MM.1S (cell line): ENCODE measurements around the gene HPF1.

ENCODE experiments used
- DNase-seq: peaks from one replicate; pipeline ENCODE4 v3.0.0-alpha.2; 2015
- H2AFZ ChIP-seq: fragments of 300-600 bp; sonication (generic); 2 replicates; pipeline ENCODE4 v1.6.0; 2016; ENCODE audit warnings: antibody characterized with exemption, low read length
- H3F3A ChIP-seq: fragments of 300-600 bp; sonication (generic); 2 replicates; pipeline ENCODE4 v1.6.1; 2016; ENCODE audit warnings: mild to moderate bottlenecking, antibody characterized with exemption, low read length, moderate library complexity, mixed read lengths; ENCODE audit not compliant: insufficient read depth
- H3K27ac ChIP-seq: fragments of 300-600 bp; sonication (generic); 2 replicates; pipeline ENCODE4 v1.5.1; 2016; ENCODE audit warnings: mild to moderate bottlenecking, low read length
- H3K27me3 ChIP-seq: fragments of 300-600 bp; sonication (generic); replicated peaks from 2 replicates; pipeline ENCODE4 v1.6.0; 2016; ENCODE audit warnings: low read length; ENCODE audit not compliant: insufficient read depth
- H3K36me3 ChIP-seq: fragments of 300-600 bp; sonication (generic); replicated peaks from 2 replicates; pipeline ENCODE4 v1.6.1; 2016; ENCODE audit warnings: mild to moderate bottlenecking, low read length, mixed read lengths; ENCODE audit not compliant: insufficient read depth
- H3K4me1 ChIP-seq: fragments of 300-600 bp; sonication (generic); 2 replicates; pipeline ENCODE4 v1.6.1; 2016; ENCODE audit warnings: low read length, mixed read lengths
- H3K4me2 ChIP-seq: fragments of 300-600 bp; sonication (generic); 2 replicates; pipeline ENCODE4 v1.6.0; 2016; ENCODE audit warnings: low read depth, low read length
- H3K4me3 ChIP-seq: fragments of 300-600 bp; sonication (generic); 2 replicates; pipeline ENCODE4 v1.5.1; 2016; ENCODE audit warnings: low read length, mixed read lengths
- H3K79me2 ChIP-seq: fragments of 300-600 bp; sonication (generic); 2 replicates; pipeline ENCODE4 v1.6.1; 2016; ENCODE audit warnings: mixed run types, low read length, mixed read lengths
- H3K9ac ChIP-seq: fragments of 300-600 bp; sonication (generic); 2 replicates; pipeline ENCODE4 v1.6.1; 2016; ENCODE audit warnings: low read length, mixed read lengths
- H3K9me2 ChIP-seq: fragments of 300-600 bp; sonication (generic); replicated peaks from 2 replicates; pipeline ENCODE4 v1.6.1; 2016; ENCODE audit warnings: mild to moderate bottlenecking, low read length, mixed read lengths; ENCODE audit not compliant: insufficient read depth
- H3K9me3 ChIP-seq: fragments of 300-600 bp; sonication (generic); replicated peaks from 2 replicates; pipeline ENCODE4 v1.6.1; 2016; ENCODE audit warnings: mild to moderate bottlenecking, low read length, mixed read lengths; ENCODE audit not compliant: insufficient read depth
- H4K20me1 ChIP-seq: fragments of 300-600 bp; sonication (generic); 2 replicates; pipeline ENCODE4 v1.6.1; 2016; ENCODE audit warnings: mild to moderate bottlenecking, low read length, moderate library complexity, mixed read lengths; ENCODE audit not compliant: insufficient read depth
- CTCF ChIP-seq: fragments of 300-600 bp; sonication (generic); IDR thresholded peaks from 2 replicates; pipeline ENCODE4 v1.5.1; 2016; ENCODE audit warnings: antibody characterized with exemption, low read length, mixed read lengths
- EZH2 ChIP-seq: fragments of 300-600 bp; sonication (generic); optimal IDR thresholded peaks from 2 replicates; pipeline ENCODE3; 2017; ENCODE audit warnings: low read depth, mild to moderate bottlenecking, antibody characterized with exemption, low read length, mixed read lengths
- EZH2phosphoT487 ChIP-seq: fragments of 300-600 bp; sonication (generic); IDR thresholded peaks from 2 replicates; pipeline ENCODE4 v1.6.1; 2018; ENCODE audit warnings: antibody characterized with exemption, low read length

HPF1 gene

GRCh38 chr4:169723207-169723965 is 34.4 kb downstream of the HPF1 start:
- Histone ChIP-seq H3K4me2 (no peak overlapping the region), H3K36me3 (no peaks in the 10 kb centered on the region), H4K20me1 (no peaks in the 10 kb centered on the region), H3K79me2 (no peaks in the 10 kb centered on the region), H3K4me1 (peaks cover 11% of the 10 kb centered on the region; the same call in 1 of the 2 replicates), H3F3A (no peaks in the 10 kb centered on the region; the same call in 1 of the 2 replicates), H3K9me2 (no peaks in the 10 kb centered on the region), H3K9me3 (no peaks in the 10 kb centered on the region), H3K27ac (no peak overlapping the region), H3K27me3 (no peaks in the 10 kb centered on the region), H3K4me3 (no peak overlapping the region), H3K9ac (no peak overlapping the region), H2AFZ (no peak overlapping the region)
- TF ChIP-seq CTCF (no peak), EZH2phosphoT487 (no peak), EZH2 (no peak)
- DNase-seq = no peak

- no peaks in the 10 kb centered on the region for H3K79me2 ChIP-seq
- H3K9me2 ChIP-seq = no peaks in the 10 kb centered on the region
- H3K4me2 ChIP-seq = no peak overlapping the region
- no peaks in the 10 kb centered on the region for H3K36me3 ChIP-seq
- no peaks in the 10 kb centered on the region for H4K20me1 ChIP-seq
- H3K4me1 ChIP-seq = no peaks in the 10 kb centered on the region
- H3K27me3 ChIP-seq = no peaks in the 10 kb centered on the region
- no peak overlapping the region for H3K4me3 ChIP-seq
- DNase-seq = no peak
- H2AFZ ChIP-seq = no peak overlapping the region
- H3K27ac ChIP-seq = no peak overlapping the region
- H3F3A ChIP-seq = no peaks in the 10 kb centered on the region
- H3K9me3 ChIP-seq = no peaks in the 10 kb centered on the region
- TF ChIP-seq EZH2 (no peak), EZH2phosphoT487 (no peak), CTCF (no peak)
- no peak overlapping the region for H3K9ac ChIP-seq
These were observed 37.2 kb downstream of the HPF1 start for GRCh38 chr4:169720529-169720928.

- Histone ChIP-seq H3F3A (no peaks in the 10 kb centered on the region), H3K79me2 (no peaks in the 10 kb centered on the region), H3K9me3 (no peaks in the 10 kb centered on the region), H2AFZ (no peak overlapping the region), H3K27me3 (no peaks in the 10 kb centered on the region), H3K4me1 (no peaks in the 10 kb centered on the region), H3K27ac (no peak overlapping the region), H3K9ac (no peak overlapping the region), H3K9me2 (no peaks in the 10 kb centered on the region), H3K36me3 (no peaks in the 10 kb centered on the region), H3K4me2 (no peak overlapping the region), H3K4me3 (no peak overlapping the region), H4K20me1 (no peaks in the 10 kb centered on the region)
- TF ChIP-seq EZH2 (no peak), EZH2phosphoT487 (no peak), CTCF (no peak)
- no peak for DNase-seq
These were observed 41.1 kb downstream of the HPF1 start for GRCh38 chr4:169716677-169717076.
